ENCODE results near the gene BBS12.

BBS12 gene

DNA sequence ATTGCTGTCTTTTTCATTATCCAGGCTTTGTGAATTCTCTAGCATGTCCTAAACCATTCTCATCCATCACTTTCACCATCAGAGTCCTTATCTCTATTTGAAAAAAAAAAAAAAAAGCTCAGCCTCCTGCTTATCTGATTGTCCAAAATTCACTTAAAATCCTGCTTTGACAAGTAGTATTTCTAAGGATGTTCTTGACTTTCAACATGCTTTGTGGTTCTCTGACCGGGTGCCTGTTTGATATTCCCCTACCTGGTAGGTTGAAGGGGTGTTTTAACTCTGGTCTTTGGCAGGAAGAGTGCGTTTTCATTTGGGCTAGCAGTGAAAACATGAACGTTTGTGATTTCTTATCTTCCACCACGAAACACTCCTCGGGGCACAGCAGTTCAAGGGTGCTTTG lies 17.3 kb upstream of the BBS12 start:
- no peak for DNase-seq (ENCODE audit: low read depth, low spot score)

DNA sequence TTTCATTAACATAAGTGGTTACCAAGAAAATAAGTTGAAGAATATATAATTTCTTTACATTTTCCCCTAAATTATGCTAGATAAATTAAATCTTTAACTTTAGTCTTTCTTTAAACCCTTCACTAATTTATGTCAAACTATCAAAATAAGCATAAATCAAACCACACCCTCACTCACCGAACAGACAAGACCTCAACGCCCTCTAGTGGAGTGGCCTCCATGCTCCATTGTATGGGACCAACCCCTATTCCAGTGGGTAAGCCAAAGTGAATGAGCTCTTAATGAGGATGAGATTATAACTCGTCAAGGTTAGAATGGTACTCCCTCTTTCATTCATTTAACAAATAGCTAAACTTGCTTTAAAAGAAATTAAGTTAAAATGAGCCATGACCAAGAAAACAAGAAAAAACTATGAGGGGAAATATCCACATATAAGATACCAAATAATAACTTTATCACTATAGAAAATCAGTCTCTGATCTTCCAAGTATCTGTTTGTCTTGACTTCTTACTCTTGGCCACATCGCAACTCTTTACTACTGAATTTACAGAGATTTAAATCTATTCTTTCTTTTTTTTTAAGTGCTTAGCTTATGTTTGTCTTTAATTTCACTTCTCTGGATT lies 15.6 kb upstream of the BBS12 start:
- DNase-seq (ENCODE audit: low read depth, low spot score): peak; percentile 39

DNA sequence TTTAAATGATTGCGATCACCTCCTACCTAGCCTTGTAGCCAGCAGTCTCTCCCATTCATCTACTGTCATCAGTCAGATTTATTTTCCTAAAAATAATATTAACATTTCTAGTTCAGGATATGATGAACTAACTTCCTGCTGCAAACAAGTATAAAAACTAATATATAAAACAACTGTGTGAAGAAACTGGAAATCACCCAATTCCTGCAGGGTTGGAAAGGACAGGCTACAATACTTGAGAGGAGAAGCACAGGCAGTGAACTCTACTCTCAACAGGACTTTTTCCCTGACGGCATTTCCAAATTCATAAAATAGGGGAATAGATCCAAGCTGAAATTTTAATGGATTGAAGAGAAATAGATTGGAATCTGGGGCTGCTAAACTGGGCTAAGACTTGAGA lies 14.2 kb upstream of the BBS12 start:
- DNase-seq (ENCODE audit: low read depth, low spot score): no peak

DNA sequence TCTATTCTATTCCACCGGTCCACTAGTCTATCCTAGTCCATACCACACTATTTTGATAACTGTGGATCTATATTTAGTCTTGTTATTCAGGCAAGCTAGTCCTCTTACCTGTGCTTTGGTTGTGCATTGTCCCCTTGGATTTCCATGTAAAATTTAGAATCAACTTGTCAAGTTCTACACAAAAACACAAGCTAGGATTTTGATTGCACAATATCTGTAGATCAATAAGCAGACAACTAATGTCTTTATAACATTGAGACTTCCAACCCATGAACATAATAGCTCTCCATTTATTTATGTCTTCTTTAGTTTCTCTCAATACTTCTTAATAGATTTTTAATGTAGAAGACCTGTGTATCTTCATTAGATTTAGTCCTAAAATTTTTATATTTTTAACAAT lies 10.2 kb upstream of the BBS12 start:
- DNase-seq (ENCODE audit: low read depth, low spot score): no peak

DNA sequence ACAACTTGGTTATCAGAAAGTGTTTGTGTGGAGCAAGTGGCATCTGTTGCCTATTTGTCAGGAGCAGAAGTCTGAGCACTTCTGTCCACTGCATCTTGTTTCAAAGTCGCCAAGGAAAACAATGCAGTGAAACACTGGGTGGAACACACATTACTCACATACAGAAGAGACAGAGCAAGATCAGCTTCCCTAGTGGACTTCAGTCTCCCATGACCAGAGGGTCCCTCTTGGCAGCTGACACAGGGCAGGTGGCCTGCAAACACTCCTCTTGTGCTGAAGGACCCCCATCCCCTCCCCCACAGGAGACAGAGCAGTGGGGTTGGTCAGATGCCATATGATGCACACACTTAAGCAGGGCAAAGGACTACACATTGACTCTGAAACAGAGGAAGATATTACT lies 3.6 kb upstream of the BBS12 start:
- DNase-seq (ENCODE audit: low read depth, low spot score): no peak

DNA sequence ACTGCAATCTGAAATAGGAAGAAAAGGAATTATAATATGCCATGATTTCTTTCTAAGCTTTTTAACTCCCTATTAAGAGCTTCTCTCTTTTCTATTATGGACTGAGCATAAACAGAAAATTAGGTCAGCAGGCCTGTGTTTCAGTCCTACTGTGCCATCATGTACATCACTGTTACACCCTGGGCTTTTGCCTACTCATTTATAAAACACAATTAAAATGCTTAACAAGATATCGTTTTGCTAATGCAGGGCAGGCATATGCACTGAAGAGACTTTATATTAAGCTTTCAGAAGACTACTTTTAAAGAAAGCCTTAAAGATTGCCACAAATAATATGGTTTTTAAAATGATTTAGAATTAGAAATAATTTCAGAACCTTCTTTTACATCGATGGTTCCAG lies 828 bp upstream of the BBS12 start:
- no peak for DNase-seq (ENCODE audit: low read depth, low spot score)

DNA sequence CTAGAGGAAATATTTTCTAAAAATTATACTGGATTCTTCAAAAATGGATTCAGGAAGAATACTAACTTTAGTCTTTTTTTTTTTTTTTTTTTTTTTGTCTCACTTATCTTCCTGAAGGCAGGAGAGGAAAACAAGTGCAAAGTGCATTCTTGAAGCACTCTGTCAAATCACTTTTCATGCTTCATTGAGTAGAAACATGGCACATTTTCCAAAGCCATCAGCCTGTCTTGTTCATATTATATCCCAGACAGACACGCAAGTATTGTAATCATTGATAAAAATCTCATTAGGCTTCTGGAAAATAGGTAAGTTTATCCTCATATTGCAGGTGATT lies 1.2 kb downstream of the BBS12 start:
- no peak for DNase-seq (ENCODE audit: low read depth, low spot score)

DNA sequence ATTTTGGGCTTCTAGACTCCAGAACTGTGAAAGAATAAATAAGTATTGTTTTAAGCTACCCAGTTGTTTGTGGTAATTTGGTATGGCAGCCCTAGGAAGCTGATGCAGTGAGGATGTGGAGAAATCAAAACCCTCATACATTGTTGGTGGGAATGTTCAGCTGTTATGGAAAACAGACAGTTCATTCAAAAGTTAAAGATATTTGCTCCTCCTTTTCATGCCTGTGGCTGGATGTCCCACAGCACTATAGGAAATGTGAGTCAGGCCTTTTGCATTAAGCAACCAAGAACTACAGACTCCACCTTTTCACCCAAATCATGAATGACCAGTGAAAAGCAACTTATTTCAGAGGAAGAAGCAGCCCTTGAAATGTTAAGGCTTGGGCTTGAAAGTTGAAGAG lies 6.7 kb downstream of the BBS12 start:
- DNase-seq (ENCODE audit: low read depth, low spot score): no peak

DNA sequence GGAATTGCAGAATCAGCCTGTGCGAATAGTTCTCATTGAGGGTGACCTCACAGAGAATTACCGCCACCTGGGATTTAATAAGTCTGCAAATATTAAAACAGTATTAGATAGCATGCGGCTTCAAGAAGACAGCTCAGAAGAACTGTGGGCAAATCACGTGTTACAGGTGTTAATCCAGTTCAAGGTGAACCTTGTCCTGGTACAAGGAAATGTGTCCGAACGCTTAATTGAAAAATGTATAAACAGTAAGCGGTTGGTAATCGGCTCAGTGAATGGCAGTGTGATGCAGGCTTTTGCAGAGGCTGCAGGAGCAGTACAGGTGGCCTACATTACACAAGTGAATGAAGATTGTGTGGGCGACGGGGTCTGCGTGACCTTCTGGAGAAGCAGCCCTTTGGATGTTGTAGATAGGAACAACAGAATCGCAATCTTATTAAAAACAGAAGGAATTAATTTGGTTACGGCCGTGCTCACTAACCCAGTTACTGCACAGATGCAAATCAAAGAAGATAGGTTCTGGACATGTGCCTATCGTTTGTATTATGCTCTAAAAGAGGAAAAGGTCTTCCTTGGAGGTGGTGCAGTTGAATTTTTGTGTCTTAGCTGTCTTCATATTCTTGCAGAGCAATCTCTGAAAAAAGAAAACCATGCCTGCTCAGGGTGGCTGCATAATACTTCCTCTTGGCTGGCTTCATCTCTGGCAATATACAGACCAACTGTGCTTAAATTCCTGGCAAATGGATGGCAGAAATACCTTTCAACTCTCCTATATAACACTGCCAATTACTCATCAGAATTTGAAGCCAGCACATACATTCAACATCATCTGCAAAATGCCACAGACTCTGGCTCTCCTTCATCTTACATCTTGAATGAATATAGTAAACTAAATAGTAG lies 10.7 kb downstream of the BBS12 start:
- DNase-seq (ENCODE audit: low read depth, low spot score): no peak

DNA sequence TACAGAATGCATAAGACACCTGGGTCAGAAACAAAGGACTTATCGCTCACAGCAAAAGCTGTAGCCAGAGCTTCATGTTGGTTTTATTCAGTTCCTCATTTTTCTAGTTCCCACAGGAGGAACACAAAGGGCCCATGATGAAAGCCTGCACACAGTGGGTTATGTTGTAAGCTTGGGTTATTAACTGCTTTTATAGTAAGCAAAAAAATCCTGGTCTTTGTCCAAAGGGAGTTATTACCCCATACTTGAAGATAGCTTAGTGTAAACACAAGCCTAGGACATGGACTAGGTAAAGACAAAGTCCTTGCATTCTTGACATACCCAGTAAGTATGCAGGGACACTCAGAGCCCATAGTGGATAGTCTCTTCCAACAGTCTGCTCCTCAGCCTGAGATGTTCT lies 11.7 kb downstream of the BBS12 start:
- no peak for DNase-seq (ENCODE audit: low read depth, low spot score)

DNA sequence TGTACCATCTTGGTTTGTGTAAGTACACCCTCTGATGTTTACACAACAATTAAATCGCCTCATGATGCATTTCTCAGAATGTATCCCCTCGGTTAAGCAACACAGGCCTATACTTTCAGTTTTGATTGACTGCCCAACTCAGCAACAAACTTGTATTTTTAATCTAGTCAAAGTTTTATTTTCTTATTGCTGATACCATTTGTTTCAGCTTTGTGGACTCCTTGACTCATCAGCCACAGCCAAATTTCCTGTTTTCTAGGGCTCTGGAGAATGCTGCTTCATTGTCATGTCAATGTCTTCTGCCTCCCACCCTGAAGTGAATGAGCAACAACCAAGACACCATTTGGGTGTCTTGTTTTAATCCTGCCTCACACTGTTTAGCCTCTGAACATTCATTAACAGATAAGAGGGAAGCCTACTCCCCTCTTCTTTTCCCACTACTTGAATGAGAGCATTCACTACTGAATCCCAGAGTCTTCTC lies 14.0 kb downstream of the BBS12 start:
- DNase-seq (ENCODE audit: low read depth, low spot score): no peak

DNA sequence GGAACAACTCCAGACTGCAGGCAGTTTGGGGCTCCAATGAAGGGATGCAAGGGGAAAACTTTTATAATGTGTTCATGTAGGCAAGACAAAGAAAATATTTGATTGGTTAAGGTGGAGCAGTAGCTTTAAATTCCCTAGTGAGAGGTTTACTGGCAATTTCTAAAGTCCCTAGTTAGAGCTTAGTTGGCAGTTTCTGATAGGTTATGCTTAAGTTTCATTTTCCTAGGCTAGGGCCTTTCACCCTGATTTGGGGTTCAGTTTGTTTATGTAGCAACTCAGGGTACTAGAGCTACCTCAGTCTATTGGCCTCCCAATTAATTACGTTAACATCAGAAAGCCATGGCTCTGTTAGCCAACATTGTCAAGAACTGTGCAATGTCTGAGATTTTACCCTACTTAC lies 14.6 kb downstream of the BBS12 start:
- DNase-seq (ENCODE audit: low read depth, low spot score): no peak

DNA sequence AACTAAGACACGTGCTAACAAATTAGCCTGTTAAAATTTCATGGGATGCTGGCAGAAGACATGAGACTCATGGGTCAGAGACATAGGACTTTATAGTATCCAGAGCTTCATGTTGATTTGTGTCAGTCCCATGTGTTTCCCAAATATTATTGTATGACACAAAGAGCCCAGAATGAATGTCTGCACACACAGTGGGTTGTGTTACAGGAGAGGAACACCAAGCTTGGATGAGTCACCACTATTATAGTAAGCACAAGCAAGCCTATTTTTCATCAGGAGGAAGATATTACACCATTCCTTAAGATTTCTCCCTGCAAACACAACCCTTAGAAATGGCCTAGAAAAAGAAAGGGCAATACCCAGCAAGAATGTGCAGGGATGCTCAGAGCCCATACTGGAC lies 15.4 kb downstream of the BBS12 start:
- DNase-seq (ENCODE audit: low read depth, low spot score): no peak

DNA sequence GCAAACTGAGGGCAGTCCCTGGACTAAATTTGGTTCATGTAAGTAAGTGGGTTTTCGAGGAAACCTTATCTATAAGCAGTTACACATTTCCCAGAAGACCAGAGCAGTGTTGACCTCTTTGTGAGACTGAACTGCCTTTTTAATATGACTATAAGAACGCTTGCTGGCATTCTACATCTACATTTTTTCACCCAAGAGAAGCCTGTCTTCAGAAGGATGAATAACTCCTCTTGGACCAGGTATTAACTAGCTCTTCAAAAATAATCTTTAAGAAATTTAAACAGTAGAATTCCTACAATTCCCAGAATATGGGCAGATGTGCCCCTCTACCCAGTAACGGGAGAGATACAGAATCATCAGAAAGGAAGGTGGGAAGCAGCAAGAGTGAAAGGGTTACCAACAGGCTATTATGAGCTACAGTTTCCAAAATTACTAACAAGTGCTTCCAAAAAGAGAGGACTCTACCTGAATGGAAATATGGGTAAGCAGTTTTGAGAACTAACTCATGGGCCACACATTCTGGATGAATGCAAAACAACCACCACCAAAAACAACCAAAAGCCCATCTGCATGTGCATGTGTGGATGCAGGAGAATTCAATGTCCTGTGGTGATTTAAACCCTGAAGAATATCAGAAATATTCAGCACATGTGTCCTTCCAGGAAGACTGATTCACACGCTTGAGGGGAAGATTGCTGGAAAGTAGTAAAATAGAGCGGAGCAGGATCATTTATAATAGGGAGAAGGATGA lies 17.4 kb downstream of the BBS12 start:
- DNase-seq (ENCODE audit: low read depth, low spot score): no peak

DNA sequence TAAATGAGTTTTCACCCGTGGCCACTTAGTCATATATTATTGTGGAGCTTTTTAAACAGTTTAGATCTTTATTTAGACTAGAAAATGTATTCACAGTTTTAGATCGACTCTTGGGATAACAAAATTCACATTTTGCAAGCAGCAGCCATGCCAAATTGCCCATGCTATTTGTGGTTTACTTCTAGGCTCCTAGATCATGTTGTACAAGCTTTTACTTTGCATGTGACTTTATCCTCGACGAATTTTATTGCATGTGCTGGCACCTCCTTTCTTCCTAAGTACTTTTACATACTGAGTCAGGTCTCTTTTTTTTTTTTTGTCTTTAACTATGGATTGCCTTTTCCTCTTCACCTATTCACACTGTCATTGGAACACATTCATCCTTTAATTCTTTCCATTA lies 23.2 kb downstream of the BBS12 start:
- DNase-seq (ENCODE audit: low read depth, low spot score): no peak

DNA sequence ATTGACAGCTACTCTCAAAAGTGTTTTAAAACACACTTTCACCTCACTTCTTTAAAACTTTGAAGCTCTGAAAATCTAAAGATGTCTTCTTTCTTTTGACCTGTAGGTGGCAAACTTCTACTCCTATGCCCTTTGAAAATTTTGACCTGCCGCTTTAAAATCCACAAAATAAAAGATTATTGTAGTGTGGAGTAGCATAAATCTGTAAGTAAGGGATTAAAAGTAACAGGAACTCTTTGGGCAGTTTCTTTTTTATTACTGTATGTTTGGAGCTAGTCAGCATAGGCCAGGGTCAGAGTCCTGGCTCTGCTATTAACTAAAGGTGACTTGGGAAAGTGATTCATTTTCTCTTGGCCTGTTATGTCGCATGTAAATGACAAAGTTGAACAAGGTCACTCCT lies 25.5 kb downstream of the BBS12 start:
- peak; percentile 20 for DNase-seq (ENCODE audit: low read depth, low spot score)

DNA sequence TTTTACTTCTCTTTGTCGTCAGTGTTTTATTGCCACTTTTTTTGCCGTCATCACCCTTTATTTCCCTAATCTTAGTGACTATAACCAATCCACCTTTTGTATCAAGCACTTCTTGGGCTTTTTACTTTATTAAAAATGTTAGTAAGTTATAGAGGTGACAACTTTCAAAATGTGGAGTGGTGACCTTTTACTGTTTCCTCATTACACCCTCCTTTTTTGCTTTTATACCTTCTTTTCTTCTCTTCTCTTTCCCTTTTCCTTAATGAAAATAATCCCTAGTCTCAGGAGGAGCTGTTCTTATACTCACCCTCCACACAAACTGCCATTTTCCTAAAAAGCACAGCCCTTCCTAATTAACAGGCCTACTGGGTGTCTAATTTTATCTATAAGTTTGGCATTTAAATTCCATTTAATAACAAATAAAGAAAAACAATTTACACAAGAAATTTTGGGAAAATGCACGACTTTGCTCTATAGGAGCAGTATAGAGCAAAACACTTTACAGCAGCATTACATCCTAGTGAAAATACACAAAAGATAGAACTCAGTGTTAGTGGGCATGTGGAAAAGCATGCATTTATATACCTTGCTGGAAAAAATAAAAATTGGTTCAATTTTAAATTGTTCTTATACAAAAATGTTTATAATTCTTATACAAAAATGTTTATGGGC lies 27.3 kb downstream of the BBS12 start:
- no peak for DNase-seq (ENCODE audit: low read depth, low spot score)

DNA sequence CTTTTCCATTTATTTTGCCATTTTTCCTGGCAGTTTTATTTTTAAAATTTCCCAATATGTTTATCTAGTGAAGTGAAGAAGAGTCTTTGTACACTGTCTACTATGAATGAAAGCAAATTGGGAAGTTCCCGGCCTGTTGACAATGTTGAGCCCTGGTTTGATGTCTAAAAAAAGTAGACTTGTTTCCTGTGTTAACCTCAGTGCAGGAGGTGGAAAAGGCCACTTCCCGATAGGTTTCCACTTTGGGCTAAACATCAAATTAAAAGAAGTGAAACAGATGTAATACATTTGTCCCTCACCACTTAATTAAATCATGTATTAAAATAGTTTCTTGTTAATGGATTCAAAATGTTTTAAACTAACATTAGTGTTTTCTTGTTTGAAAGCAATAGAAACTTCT lies 30.0 kb downstream of the BBS12 start:
- DNase-seq (ENCODE audit: low read depth, low spot score): no peak

DNA sequence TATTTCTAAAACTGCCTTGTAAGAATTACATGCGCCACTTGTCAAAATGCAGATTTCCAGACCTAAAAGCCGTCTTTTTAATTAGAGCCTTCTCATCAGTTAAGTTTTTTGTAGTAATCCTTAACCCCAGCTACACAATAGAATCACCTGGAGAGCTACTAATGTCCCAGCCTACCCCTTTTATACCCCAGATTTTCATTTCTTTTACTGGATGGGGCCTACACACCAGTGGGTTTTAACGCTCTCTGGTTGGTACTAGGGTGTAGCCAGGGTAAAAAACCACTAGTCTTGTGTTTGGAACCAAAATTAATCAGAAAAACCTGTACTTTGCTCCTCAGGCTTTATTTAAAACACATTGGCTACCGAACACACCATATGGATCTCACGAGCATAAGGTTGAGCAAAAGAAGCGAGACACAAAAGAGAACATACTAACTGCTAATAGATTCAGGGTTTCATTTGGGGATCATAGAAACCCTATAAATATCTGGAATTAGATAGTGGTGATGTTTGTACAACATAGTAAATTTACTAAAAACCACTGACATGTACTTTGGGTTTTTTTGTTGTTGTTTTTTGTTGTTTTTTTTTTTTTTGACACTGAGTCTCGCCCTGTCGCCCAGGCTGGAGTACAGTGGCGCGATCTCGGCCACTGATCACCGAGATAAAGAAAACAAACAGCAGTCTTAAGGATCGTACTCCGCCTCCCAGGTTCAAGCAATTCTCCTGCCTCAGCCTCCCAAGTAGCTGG lies 30.6 kb downstream of the BBS12 start:
- no peak for DNase-seq (ENCODE audit: low read depth, low spot score)

DNA sequence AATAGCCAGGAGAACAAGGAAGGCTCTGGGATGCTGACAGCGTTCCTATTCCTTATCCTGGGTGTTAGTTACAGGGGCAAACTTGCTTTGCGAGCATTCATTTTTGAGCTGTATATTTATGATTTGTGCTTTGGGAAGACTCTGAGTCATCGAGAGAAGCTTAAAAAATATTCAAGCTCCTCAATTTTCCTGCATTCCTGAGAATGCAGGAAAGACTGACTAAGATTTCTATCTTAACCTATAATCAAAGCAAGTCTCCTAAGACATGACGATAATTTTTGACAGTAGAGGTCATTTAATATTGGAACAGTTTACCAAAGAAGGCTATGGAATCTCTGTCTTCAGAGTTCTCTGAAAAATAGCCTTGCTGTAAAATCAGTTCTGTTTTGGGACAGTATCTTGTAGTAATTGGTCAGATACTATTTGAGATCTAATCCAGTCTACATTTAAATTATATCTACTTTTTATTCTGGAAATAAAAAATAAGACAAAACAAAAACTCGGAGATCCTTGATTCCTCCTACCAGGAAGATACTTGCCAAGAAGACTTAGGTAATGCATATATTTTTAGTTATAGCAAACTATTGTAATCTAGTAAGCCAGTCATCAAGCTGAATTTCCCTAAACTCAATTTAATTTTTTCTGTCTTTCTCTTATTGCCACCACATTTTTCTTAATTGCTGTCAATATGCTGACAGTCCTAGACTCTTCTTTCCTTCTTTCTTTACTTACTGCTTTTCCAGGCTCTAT lies 31.7 kb downstream of the BBS12 start:
- no peak for DNase-seq (ENCODE audit: low read depth, low spot score)

DNA sequence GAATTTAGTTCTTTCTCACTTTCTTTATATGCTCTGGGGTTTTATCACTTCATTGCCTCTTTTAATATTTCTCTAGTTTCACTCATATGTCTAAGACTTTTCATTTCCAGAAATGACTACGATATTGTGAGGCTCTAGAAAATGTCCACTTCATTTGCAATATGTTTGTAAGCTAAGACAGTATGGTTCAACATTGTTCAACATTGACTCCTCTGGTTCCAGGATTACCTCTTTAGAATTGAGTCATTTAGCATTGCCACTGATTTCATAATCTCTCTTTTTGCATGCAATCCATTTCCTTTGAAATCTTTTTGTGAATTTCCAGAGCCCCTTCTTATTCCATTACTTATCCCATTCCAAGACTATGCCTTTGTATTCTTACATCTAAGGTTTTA lies 32.3 kb downstream of the BBS12 start:
- no peak for DNase-seq (ENCODE audit: low read depth, low spot score)
